ENCODE data around the gene GNAO1. TPM values are rescaled to one million over a fixed set of nuclear protein-coding genes. Genes with fewer than 3 reads are reported as not detected.

The GNAO1 gene
- total RNA-seq, 4 donors from 2014 or later: 1.4 to 4.4 (median 2.5) TPM

GRCh38 chr16:56298948-56299596 lies 107.8 kb downstream of the GNAO1 start:
- peak; percentile 78 to 81 for DNase-seq
- no peak for TF ChIP-seq POLR2A (IDR thresholded peaks at IDR 0.05)
- TF ChIP-seq CTCF (IDR thresholded peaks at IDR 0.05): no peak
- H3K4me3 ChIP-seq (replicated peaks in 1 of 3): no peak overlapping the region
- intact Hi-C loops (cut with DNase I): no loop called here
- 38 to 47% methylated on average over 7 of the region's 7 CpGs for WGBS, 2 donors
- no peaks in the 10 kb centered on the region for H3K36me3 ChIP-seq
- H3K9me3 ChIP-seq: no peaks in the 10 kb centered on the region
- H3K4me1 ChIP-seq: peaks cover 17 to 29% of the 10 kb centered on the region in 2 donors
- H3K27me3 ChIP-seq: no peaks in the 10 kb centered on the region
- H3K27ac ChIP-seq: peak overlapping the region; percentile 47 to 71 (median 65)

GRCh38 chr16:56300242-56300623 lies 108.9 kb downstream of the GNAO1 start:
- Histone ChIP-seq H3K27me3 (no peaks in the 10 kb centered on the region), H3K4me3 (replicated peaks in 1 of 3) (no peak overlapping the region), H3K4me1 (peaks cover 17 to 29% of the 10 kb centered on the region in 2 donors), H3K36me3 (no peaks in the 10 kb centered on the region), H3K27ac (peak overlapping the region in 2 of 3 donors; percentile 47 to 65), H3K9me3 (no peaks in the 10 kb centered on the region)
- intact Hi-C loops (cut with DNase I): no loop called here
- DNase-seq: peak; percentile 36 to 41
- WGBS, 2 donors: 57 to 60% methylated on average over 4 of the region's 4 CpGs
- no peak for TF ChIP-seq POLR2A (IDR thresholded peaks at IDR 0.05)
- TF ChIP-seq CTCF (IDR thresholded peaks at IDR 0.05): no peak

GRCh38 chr16:56300891-56301850 lies 109.9 kb downstream of the GNAO1 start:
- no peaks in the 10 kb centered on the region for H3K9me3 ChIP-seq
- H3K4me1 ChIP-seq: peaks cover 17 to 29% of the 10 kb centered on the region in 2 donors
- TF ChIP-seq POLR2A (IDR thresholded peaks at IDR 0.05) (no peak), CTCF (IDR thresholded peaks at IDR 0.05) (no peak)
- WGBS, 2 donors: 70 to 71% methylated on average over 14 of the region's 14 CpGs
- DNase-seq: peak in 1 of 2 donors; percentile 14
- intact Hi-C loops (cut with DNase I): no loop called here
- H3K27ac ChIP-seq: peak overlapping the region in 1 of 3 donors; percentile 65
- no peaks in the 10 kb centered on the region for H3K36me3 ChIP-seq
- no peaks in the 10 kb centered on the region for H3K27me3 ChIP-seq
- H3K4me3 ChIP-seq (replicated peaks in 1 of 3): no peak overlapping the region

- peaks cover 17 to 29% of the 10 kb centered on the region in 2 donors for H3K4me1 ChIP-seq
- H3K36me3 ChIP-seq: no peaks in the 10 kb centered on the region
- intact Hi-C loops (cut with DNase I): no loop called here
- WGBS, 2 donors: 95 to 97% methylated on average over 5 of the region's 5 CpGs
- no peaks in the 10 kb centered on the region for H3K27me3 ChIP-seq
- DNase-seq: no peak
- no peak for TF ChIP-seq CTCF (IDR thresholded peaks at IDR 0.05)
- no peak for TF ChIP-seq POLR2A (IDR thresholded peaks at IDR 0.05)
- no peak overlapping the region for H3K27ac ChIP-seq
- no peaks in the 10 kb centered on the region for H3K9me3 ChIP-seq
- H3K4me3 ChIP-seq (replicated peaks in 1 of 3): no peak overlapping the region
These were observed 111.2 kb downstream of the GNAO1 start for GRCh38 chr16:56302506-56302905.
